Mesendoderm (in vitro differentiated cells): ENCODE data around the gene RPA3.

ENCODE experiments used
- DNase-seq: peaks from one replicate; pipeline ENCODE4 v3.0.0; 2013
- H2AK5ac ChIP-seq: 2 replicates; pipeline ENCODE4 v1.6.1; 2013; ENCODE audit warnings: low read length, inconsistent platforms
- H2BK120ac ChIP-seq: 2 replicates; pipeline ENCODE4 v1.6.1; 2013; ENCODE audit warnings: low read depth, mild to moderate bottlenecking, low read length, moderate library complexity, mixed read lengths
- H2BK15ac ChIP-seq: replicated peaks from 2 replicates; pipeline ENCODE4 v1.6.1; 2013; ENCODE audit warnings: low read depth, mild to moderate bottlenecking, moderate library complexity
- H2BK5ac ChIP-seq: 2 replicates; pipeline ENCODE4 v1.6.1; 2013; ENCODE audit warnings: low read length, inconsistent platforms
- H3K18ac ChIP-seq: 2 replicates; pipeline ENCODE4 v1.6.1; 2013; ENCODE audit warnings: mild to moderate bottlenecking, low read length, mixed read lengths
- H3K23ac ChIP-seq: one replicate; pipeline ENCODE4 v1.6.1; 2013; ENCODE audit warnings: low read length
- H3K27ac ChIP-seq: 2 replicates; pipeline ENCODE4 v1.5.1; 2013; ENCODE audit warnings: low read depth, mild to moderate bottlenecking, inconsistent platforms, low read length, moderate library complexity
- H3K27me3 ChIP-seq: 2 replicates; pipeline ENCODE4 v1.6.1; 2013; ENCODE audit warnings: low read length, control low read depth, mild to moderate bottlenecking, inconsistent platforms; ENCODE audit not compliant: insufficient read depth, poor library complexity
- H3K36me3 ChIP-seq: 2 replicates; pipeline ENCODE4 v1.6.1; 2013; ENCODE audit warnings: low read length, inconsistent platforms; ENCODE audit not compliant: control insufficient read depth, insufficient read depth
- H3K4ac ChIP-seq: one replicate; pipeline ENCODE4 v1.6.1; 2013; ENCODE audit warnings: low read depth, mild to moderate bottlenecking, low read length, moderate library complexity
- H3K4me1 ChIP-seq: 2 replicates; pipeline ENCODE4 v1.6.1; 2013; ENCODE audit warnings: low read depth, low read length, inconsistent platforms; ENCODE audit not compliant: control insufficient read depth
- H3K4me2 ChIP-seq: 2 replicates; pipeline ENCODE4 v1.6.1; 2013; ENCODE audit warnings: low read length
- H3K4me3 ChIP-seq: 2 replicates; pipeline ENCODE4 v1.5.1; 2013; ENCODE audit warnings: mild to moderate bottlenecking, low read length
- H3K56ac ChIP-seq: one replicate; pipeline ENCODE4 v1.6.1; 2013; ENCODE audit warnings: low read length
- H3K79me1 ChIP-seq: 2 replicates; pipeline ENCODE4 v1.6.1; 2013; ENCODE audit warnings: low read length, inconsistent platforms
- H3K79me2 ChIP-seq: 2 replicates; pipeline ENCODE4 v1.6.1; 2013; ENCODE audit warnings: mild to moderate bottlenecking, low read length; ENCODE audit not compliant: control insufficient read depth, insufficient read depth
- H3K9ac ChIP-seq: 2 replicates; pipeline ENCODE4 v1.6.1; 2013; ENCODE audit warnings: low read length, inconsistent platforms
- H4K5ac ChIP-seq: one replicate; pipeline ENCODE4 v1.6.1; 2013; ENCODE audit warnings: low read length
- H4K8ac ChIP-seq: one replicate; pipeline ENCODE4 v1.6.1; 2013; ENCODE audit warnings: low read depth, mild to moderate bottlenecking, control low read depth, low read length, moderate library complexity
- WGBS: extraction: QIAGEN DNeasy Blood & Tissue Kit; methylation state at CpG from one replicate; pipeline ENCODE4 v1.1.7; 2013; ENCODE audit warnings: low lambda C conversion rate, missing lambda C conversion rate; ENCODE audit not compliant: insufficient coverage; ENCODE audit errors: extremely low coverage; 5-methylcytosine and 5-hydroxymethylcytosine counted together

RPA3 gene

DNA sequence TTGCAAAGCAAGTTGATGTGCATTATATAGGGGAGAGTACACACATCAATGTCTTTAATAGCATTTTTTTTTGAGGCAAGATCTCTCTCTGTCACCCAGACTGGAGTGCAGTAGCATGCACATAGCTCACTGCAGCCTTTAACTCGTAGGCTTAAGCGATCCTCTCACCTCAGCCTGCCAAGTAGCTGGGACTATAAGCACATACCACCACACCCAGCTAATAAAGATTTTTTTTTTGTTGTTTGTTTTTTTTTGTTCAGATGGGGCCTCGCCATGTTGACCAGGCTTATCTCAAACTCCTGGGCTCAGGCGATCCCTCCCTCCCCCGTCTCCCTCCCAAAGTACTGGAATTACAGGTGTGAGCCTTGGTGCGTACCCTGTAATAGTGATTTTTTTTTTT is 76.3 kb downstream of the RPA3 start:
- Histone ChIP-seq H3K27me3 (no peaks in the 10 kb centered on the region), H3K18ac (no peak overlapping the region), H3K4ac (no peak overlapping the region), H3K36me3 (no peaks in the 10 kb centered on the region), H3K79me2 (peaks cover 2% of the 10 kb centered on the region), H3K23ac (no peak overlapping the region), H2AK5ac (no peak overlapping the region), H3K4me3 (no peak overlapping the region), H3K4me1 (no peaks in the 10 kb centered on the region), H4K8ac (no peak overlapping the region), H2BK120ac (no peak overlapping the region), H3K27ac (no peak overlapping the region), H3K56ac (no peak overlapping the region), H3K79me1 (peaks cover 7% of the 10 kb centered on the region), H2BK15ac (no peak overlapping the region), H2BK5ac (no peak overlapping the region), H3K9ac (peak overlapping the region; percentile 90), H3K4me2 (no peak overlapping the region), H4K5ac (no peak overlapping the region)
- no CpG with 5 or more reads among the region's 6 CpGs for WGBS
- no peak for DNase-seq

DNA sequence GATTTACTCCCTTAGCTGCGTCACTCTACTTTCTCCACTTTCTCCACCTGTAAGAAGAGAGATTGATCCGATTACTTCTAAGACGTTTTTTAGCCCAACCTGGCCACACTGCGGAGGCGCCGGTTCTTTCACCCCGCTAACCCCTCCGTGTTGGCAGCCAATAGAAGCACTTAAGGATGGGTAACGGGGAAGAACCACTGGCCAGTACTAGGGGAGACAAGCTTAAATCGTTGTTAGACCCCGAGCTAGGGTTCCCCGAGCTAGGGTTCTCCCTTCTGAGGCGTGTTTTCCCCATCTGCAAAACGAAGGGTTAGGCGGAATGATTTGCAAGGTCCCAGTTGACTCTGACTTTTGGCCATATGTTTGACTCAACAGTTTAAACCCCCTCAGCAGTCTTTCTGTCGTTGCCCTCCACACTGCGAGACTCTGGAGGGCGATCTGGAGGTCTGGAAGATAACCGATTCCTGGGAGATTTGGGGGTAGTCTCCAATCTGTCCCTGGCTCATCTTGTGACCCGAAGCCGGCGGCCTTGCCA is 77.2 kb downstream of the RPA3 start:
- no peak overlapping the region for H3K4ac ChIP-seq
- no peak overlapping the region for H4K5ac ChIP-seq
- WGBS: no CpG with 5 or more reads among the region's 22 CpGs
- no peak overlapping the region for H2BK15ac ChIP-seq
- peak overlapping the region; percentile 96 for H3K4me3 ChIP-seq
- H3K27me3 ChIP-seq: no peaks in the 10 kb centered on the region
- H2BK120ac ChIP-seq: no peak overlapping the region
- peaks cover 5% of the 10 kb centered on the region for H3K79me1 ChIP-seq
- H3K23ac ChIP-seq: no peak overlapping the region
- H4K8ac ChIP-seq: no peak overlapping the region
- H3K4me1 ChIP-seq: no peaks in the 10 kb centered on the region
- no peak overlapping the region for H2BK5ac ChIP-seq
- H3K56ac ChIP-seq: peak overlapping the region; percentile 99
- H3K79me2 ChIP-seq: peaks cover 2% of the 10 kb centered on the region
- no peak overlapping the region for H2AK5ac ChIP-seq
- peak overlapping the region; percentile 90 for H3K9ac ChIP-seq
- peak overlapping the region; percentile 89 for H3K4me2 ChIP-seq
- H3K18ac ChIP-seq: no peak overlapping the region
- no peaks in the 10 kb centered on the region for H3K36me3 ChIP-seq
- peak; percentile 57 for DNase-seq
- peak overlapping the region; percentile 77 for H3K27ac ChIP-seq

DNA sequence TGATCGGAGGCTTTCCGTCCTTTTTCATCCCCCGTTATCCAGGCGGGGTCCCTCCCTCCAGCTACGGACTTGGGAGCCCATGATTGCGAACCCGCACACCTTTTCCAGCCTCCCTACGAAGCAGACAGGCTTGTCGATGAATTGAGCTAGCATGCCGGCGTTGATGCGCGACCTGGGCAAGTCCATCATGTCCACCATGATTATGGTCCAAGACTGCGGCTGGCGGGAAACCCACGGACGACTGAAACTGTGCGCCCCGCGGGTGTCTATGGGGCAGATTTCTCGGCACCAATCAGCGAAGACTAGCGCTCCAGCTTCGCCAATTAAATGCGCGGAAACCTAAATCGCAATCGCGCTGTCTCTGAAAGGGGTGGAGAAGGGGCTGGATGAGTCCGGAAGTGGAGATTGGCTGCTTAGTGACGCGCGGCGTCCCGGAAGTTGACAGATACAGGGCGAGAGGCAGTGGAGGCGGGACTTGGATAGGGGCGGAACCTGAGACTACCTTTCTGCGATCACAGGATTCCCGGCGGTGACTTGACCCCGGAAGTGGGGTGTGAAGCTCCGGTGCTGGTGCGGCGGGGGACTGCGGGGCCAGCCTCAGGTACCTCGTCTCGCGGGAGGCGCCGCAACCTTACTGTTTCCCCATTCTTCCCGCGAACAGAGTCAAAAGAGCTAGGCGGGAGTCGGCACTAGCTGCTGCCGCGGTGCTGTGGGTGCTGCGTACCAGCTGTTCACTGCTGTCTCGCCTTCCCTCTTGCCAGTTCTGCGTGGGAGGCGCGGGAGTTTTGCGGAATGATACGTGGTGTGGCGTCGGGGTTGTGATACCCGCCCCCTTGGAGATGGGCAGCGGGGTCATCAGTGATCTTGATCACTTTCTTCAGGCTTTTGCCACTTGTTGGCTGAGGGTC is 77.9 kb downstream of the RPA3 start, which contains the start of gene UMAD1:
TSS of gene UMAD1 (plus strand) at position 532 of the 908 bp plus-strand sequence. CDS start 32,620 bp downstream, outside the sequence.
- no CpG with 5 or more reads among the region's 68 CpGs for WGBS
- peak within 1 kb of the TSS; percentile 70 for H2BK5ac ChIP-seq
- no peak within 1 kb of the TSS for H2BK120ac ChIP-seq
- peak within 1 kb of the TSS; percentile 93 for H3K9ac ChIP-seq
- H3K56ac ChIP-seq: peak within 1 kb of the TSS; percentile 99
- no peak within 1 kb of the TSS for H3K23ac ChIP-seq
- peaks cover 2% of the 10 kb centered on the region for H3K79me2 ChIP-seq
- H3K79me1 ChIP-seq: peaks cover 2% of the 10 kb centered on the region
- H4K5ac ChIP-seq: no peak within 1 kb of the TSS
- no peaks in the 10 kb centered on the region for H3K36me3 ChIP-seq
- no peaks in the 10 kb centered on the region for H3K27me3 ChIP-seq
- H2AK5ac ChIP-seq: no peak within 1 kb of the TSS
- no peak within 1 kb of the TSS for H3K18ac ChIP-seq
- peak within 1 kb of the TSS; percentile 77 for H3K27ac ChIP-seq
- H3K4me1 ChIP-seq: no peaks in the 10 kb centered on the region
- H3K4me2 ChIP-seq: peak within 1 kb of the TSS; percentile 89
- H2BK15ac ChIP-seq: no peak within 1 kb of the TSS
- peak within 1 kb of the TSS; percentile 17 for H3K4ac ChIP-seq
- no peak within 1 kb of the TSS for H4K8ac ChIP-seq
- DNase-seq: peak; percentile 100
- H3K4me3 ChIP-seq: peak within 1 kb of the TSS; percentile 97

DNA sequence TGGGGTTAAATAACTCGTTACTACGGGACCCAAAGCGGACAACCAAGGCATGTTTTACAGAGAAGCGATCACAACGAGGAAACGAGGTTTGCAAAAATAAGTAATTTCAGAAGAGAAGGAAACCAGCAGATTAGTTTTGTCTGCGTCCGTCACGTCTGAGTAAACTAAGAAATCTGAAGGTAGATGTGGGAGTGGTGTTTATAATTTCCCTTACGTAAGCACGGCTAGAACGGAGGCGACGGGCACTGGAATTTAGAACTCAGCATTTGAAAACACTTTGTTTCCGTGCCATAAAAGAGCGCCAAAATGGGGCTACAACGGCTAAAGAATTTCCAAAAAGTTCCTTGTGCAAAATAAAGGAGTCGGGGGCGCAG is 78.6 kb downstream of the RPA3 start:
- peak overlapping the region; percentile 17 for H3K4ac ChIP-seq
- H3K4me1 ChIP-seq: no peaks in the 10 kb centered on the region
- no peak overlapping the region for H2BK120ac ChIP-seq
- H3K4me2 ChIP-seq: peak overlapping the region; percentile 42
- H3K79me2 ChIP-seq: no peaks in the 10 kb centered on the region
- H3K18ac ChIP-seq: no peak overlapping the region
- no peak overlapping the region for H3K23ac ChIP-seq
- no peaks in the 10 kb centered on the region for H3K36me3 ChIP-seq
- no peak overlapping the region for H4K8ac ChIP-seq
- H4K5ac ChIP-seq: no peak overlapping the region
- H2BK15ac ChIP-seq: no peak overlapping the region
- DNase-seq: no peak
- H3K79me1 ChIP-seq: peaks cover 2% of the 10 kb centered on the region
- WGBS: no CpG with 5 or more reads among the region's 19 CpGs
- no peaks in the 10 kb centered on the region for H3K27me3 ChIP-seq
- H2AK5ac ChIP-seq: no peak overlapping the region
- H2BK5ac ChIP-seq: no peak overlapping the region
- peak overlapping the region; percentile 93 for H3K9ac ChIP-seq
- no peak overlapping the region for H3K27ac ChIP-seq
- H3K56ac ChIP-seq: peak overlapping the region; percentile 99
- peak overlapping the region; percentile 97 for H3K4me3 ChIP-seq

DNA sequence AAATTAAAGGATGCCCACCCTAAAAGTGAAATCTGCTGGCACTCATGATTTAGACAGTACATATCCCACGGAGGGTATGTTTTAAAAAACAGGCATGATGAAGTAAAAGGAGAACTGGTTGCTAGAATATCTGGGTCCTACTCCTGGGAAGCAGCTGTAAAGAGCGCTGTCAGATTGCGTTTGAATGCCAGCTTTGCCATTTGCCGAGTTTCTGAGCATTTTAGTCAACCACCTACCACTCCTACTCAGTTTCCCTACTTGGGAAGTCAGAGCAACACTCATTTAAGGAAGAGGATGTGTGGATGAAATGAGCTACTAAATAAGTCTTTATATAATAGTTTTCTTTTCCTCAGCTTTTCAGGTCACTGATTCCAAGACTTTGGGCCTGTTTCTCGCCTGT is 79.0 kb downstream of the RPA3 start:
- WGBS: no CpG with 5 or more reads among the region's 5 CpGs
- Histone ChIP-seq H3K4me2 (peak overlapping the region; percentile 42), H2BK15ac (no peak overlapping the region), H2BK120ac (no peak overlapping the region), H3K27ac (no peak overlapping the region), H3K4me3 (peak overlapping the region; percentile 97), H3K56ac (peak overlapping the region; percentile 99), H3K4me1 (no peaks in the 10 kb centered on the region), H3K23ac (no peak overlapping the region), H3K27me3 (no peaks in the 10 kb centered on the region), H2AK5ac (no peak overlapping the region), H3K79me2 (no peaks in the 10 kb centered on the region), H3K36me3 (no peaks in the 10 kb centered on the region), H3K9ac (peak overlapping the region; percentile 93), H2BK5ac (no peak overlapping the region), H4K8ac (no peak overlapping the region), H3K4ac (no peak overlapping the region), H4K5ac (no peak overlapping the region), H3K18ac (no peak overlapping the region), H3K79me1 (peaks cover 2% of the 10 kb centered on the region)
- no peak for DNase-seq
